Upper lobe of right lung (tissue), 1 donor: Measurements from ENCODE around the gene TKTL1. TPM values are rescaled to one million over a fixed set of nuclear protein-coding genes. Genes with fewer than 3 reads are reported as not detected.

Experiments used
- ATAC-seq: fragments of 200-7000 bp; cut with Tn5 transposase; one replicate; pipeline ENCODE4 v1.9.1; 2020; ENCODE audit warnings: mild to moderate bottlenecking, moderate library complexity
- DNase-seq: peaks from one replicate; pipeline ENCODE4 v3.0.0-alpha.2; 2020
- H3K27ac ChIP-seq: fragments of 200-600 bp; one replicate; pipeline ENCODE4 v1.8.0; 2022
- H3K27me3 ChIP-seq: fragments of 200-600 bp; one replicate; pipeline ENCODE4 v1.8.0; 2022; ENCODE audit warnings: mild to moderate bottlenecking
- H3K36me3 ChIP-seq: fragments of 200-600 bp; one replicate; pipeline ENCODE4 v1.8.0; 2022
- H3K4me1 ChIP-seq: fragments of 200-600 bp; one replicate; pipeline ENCODE4 v1.8.0; 2022
- H3K4me3 ChIP-seq: fragments of 200-600 bp; one replicate; pipeline ENCODE4 v1.8.0; 2022; ENCODE audit warnings: mild to moderate bottlenecking
- H3K9me3 ChIP-seq: fragments of 200-600 bp; one replicate; pipeline ENCODE4 v1.8.0; 2022
- CTCF ChIP-seq: fragments of 200-600 bp; IDR thresholded peaks from one replicate; pipeline ENCODE4 v1.8.0; 2022; ENCODE audit warnings: antibody characterized with exemption
- intact Hi-C: fragments of 100-400 bp; cut with DNase I; formaldehyde crosslinking; loops from one replicate; pipeline ENCODE4 v1.11.0; 2022
- total RNA-seq: library from RNA; stranded (reverse); fragmentation: NEBNext Ultra II Directional; extraction: Animal tissue kit (Norgen Biotek cat#: 25700); gene quantifications from one replicate; pipeline ENCODE4 v1.2.1, GENCODE V29; 2021
- donor health status: DM: no; HTN: yes; CAD: no; lungs with severe emphysema.

The TKTL1 gene
- total RNA-seq, 1 donor from 2014 or later, result not detected

- no peaks in the 10 kb centered on the region for H3K27me3 ChIP-seq
- no peak for TF ChIP-seq CTCF
- H3K4me1 ChIP-seq, result peaks cover 10% of the 10 kb centered on the region
- ATAC-seq (no peak), DNase-seq (no peak)
- peak within 1 kb of the TSS; percentile 51 for H3K27ac ChIP-seq
- intact Hi-C loops, result no loop called here
- H3K9me3 ChIP-seq, result no peaks in the 10 kb centered on the region
- H3K36me3 ChIP-seq, result no peaks in the 10 kb centered on the region
- H3K4me3 ChIP-seq, result peak within 1 kb of the TSS; percentile 71
Measured at GRCh38 chrX:154374313-154375155, 78.9 kb downstream of the TKTL1 start, which contains the start of gene FLNA. Gene FLNA, minus strand, starts transcription at chrX:154374634. Its CDS starts 3,389 bp downstream, at chrX:154371245.

- H3K27ac ChIP-seq, result peak overlapping the region; percentile 51
Measured at GRCh38 chrX:154375156-154375504, 79.5 kb downstream of the TKTL1 start.

GRCh38 chrX:154376774-154377173, 81.2 kb downstream of the TKTL1 start:
- Histone ChIP-seq H3K36me3 (no peaks in the 10 kb centered on the region), H3K9me3 (no peaks in the 10 kb centered on the region), H3K27me3 (no peaks in the 10 kb centered on the region), H3K4me3 (no peak overlapping the region), H3K4me1 (peaks cover 10% of the 10 kb centered on the region), H3K27ac (no peak overlapping the region)
- no peak for TF ChIP-seq CTCF
- ATAC-seq (no peak), DNase-seq (peak; percentile 35)
- intact Hi-C loops, result no loop called here

More at GRCh38 chrX:154375156-154375504, 79.5 kb downstream of the TKTL1 start:
- no peak for TF ChIP-seq CTCF
- DNase-seq, result no peak
- no peaks in the 10 kb centered on the region for H3K27me3 ChIP-seq
- intact Hi-C loops, result no loop called here
- H3K36me3 ChIP-seq, result no peaks in the 10 kb centered on the region
- peaks cover 10% of the 10 kb centered on the region for H3K4me1 ChIP-seq
- no peak for ATAC-seq
- H3K4me3 ChIP-seq, result peak overlapping the region; percentile 71
- no peaks in the 10 kb centered on the region for H3K9me3 ChIP-seq

GRCh38 chrX:154378059-154378798, 82.6 kb downstream of the TKTL1 start:
- peak; percentile 5 for ATAC-seq
- peak; percentile 86 for DNase-seq
- intact Hi-C loops, result no loop called here
- no peak for TF ChIP-seq CTCF
- Histone ChIP-seq H3K27ac (peak overlapping the region; percentile 90), H3K27me3 (no peaks in the 10 kb centered on the region), H3K4me1 (peaks cover 7% of the 10 kb centered on the region), H3K9me3 (no peaks in the 10 kb centered on the region), H3K4me3 (peak overlapping the region; percentile 50), H3K36me3 (no peaks in the 10 kb centered on the region)

- intact Hi-C loops, result no loop called here
Measured at GRCh38 chrX:154378799-154379568, 83.4 kb downstream of the TKTL1 start, which contains the start of gene EMD. Gene EMD, plus strand, starts transcription at chrX:154379295. Its CDS starts 190 bp downstream, at chrX:154379485.

More at GRCh38 chrX:154378799-154379568, 83.4 kb downstream of the TKTL1 start, which contains the start of gene EMD:
- ATAC-seq, result peak; percentile 92
- Histone ChIP-seq H3K4me1 (peaks cover 3% of the 10 kb centered on the region), H3K27ac (peak within 1 kb of the TSS; percentile 96), H3K27me3 (no peaks in the 10 kb centered on the region), H3K4me3 (peak within 1 kb of the TSS; percentile 70), H3K36me3 (no peaks in the 10 kb centered on the region), H3K9me3 (no peaks in the 10 kb centered on the region)
- no peak for TF ChIP-seq CTCF
- peak; percentile 98 for DNase-seq
